HG03103 (cell line): ENCODE results near the gene CDH7.

Source experiments
- ATAC-seq: cut with Tn5 transposase; IDR thresholded peaks from one replicate; pipeline ENCODE4 v1.9.1; 2021; ENCODE audit warnings: low read depth; ENCODE audit not compliant: unreplicated experiment

Gene CDH7

GRCh38 chr18:65750389-65751154 lies at the start of gene CDH7:
Gene CDH7 (plus strand): TSS chr18:65751012. CDS start chr18:65762843, 11,831 bp downstream.
- ATAC-seq: no peak

- no peak for ATAC-seq
Observed at GRCh38 chr18:65704046-65704445, 46.8 kb upstream of the CDH7 start.

- no peak for ATAC-seq
Observed at GRCh38 chr18:65706646-65707045, 44.2 kb upstream of the CDH7 start.

GRCh38 chr18:65711493-65711892 lies 39.3 kb upstream of the CDH7 start:
- ATAC-seq: no peak

GRCh38 chr18:65721619-65722018 lies 29.2 kb upstream of the CDH7 start:
- no peak for ATAC-seq

- ATAC-seq: no peak
Observed at GRCh38 chr18:65725251-65726050, 25.4 kb upstream of the CDH7 start.

- ATAC-seq: no peak
Observed at GRCh38 chr18:65735155-65735554, 15.7 kb upstream of the CDH7 start.

GRCh38 chr18:65737471-65737955 lies 13.3 kb upstream of the CDH7 start:
- no peak for ATAC-seq

- ATAC-seq: no peak
Observed at GRCh38 chr18:65746936-65747335, 3.9 kb upstream of the CDH7 start.

- no peak for ATAC-seq
Observed at GRCh38 chr18:65748321-65748720, 2.5 kb upstream of the CDH7 start.

GRCh38 chr18:65749841-65750240 lies 971 bp upstream of the CDH7 start:
- no peak for ATAC-seq

- no peak for ATAC-seq
Observed at GRCh38 chr18:65751155-65752085, 608 bp downstream of the CDH7 start.

- ATAC-seq: no peak
Observed at GRCh38 chr18:65752625-65753325, 2.0 kb downstream of the CDH7 start.

- peak; percentile 65 for ATAC-seq
Observed at GRCh38 chr18:65753520-65753919, 2.7 kb downstream of the CDH7 start.

- ATAC-seq: no peak
Observed at GRCh38 chr18:65754121-65754520, 3.3 kb downstream of the CDH7 start.

GRCh38 chr18:65755616-65756015 lies 4.8 kb downstream of the CDH7 start:
- ATAC-seq: no peak

- no peak for ATAC-seq
Observed at GRCh38 chr18:65760457-65760856, 9.6 kb downstream of the CDH7 start.

- ATAC-seq: no peak
Observed at GRCh38 chr18:65761636-65762295, 11.0 kb downstream of the CDH7 start.

GRCh38 chr18:65762556-65762955 lies 11.7 kb downstream of the CDH7 start:
- no peak for ATAC-seq
